ENCODE measurements around the gene PPIAL4G.
"Not testable (repeated sequence)": the region's sequence is repeated elsewhere in the genome, so short reads cannot be mapped to it uniquely, and the experiment has no call there.

The PPIAL4G gene

DNA sequence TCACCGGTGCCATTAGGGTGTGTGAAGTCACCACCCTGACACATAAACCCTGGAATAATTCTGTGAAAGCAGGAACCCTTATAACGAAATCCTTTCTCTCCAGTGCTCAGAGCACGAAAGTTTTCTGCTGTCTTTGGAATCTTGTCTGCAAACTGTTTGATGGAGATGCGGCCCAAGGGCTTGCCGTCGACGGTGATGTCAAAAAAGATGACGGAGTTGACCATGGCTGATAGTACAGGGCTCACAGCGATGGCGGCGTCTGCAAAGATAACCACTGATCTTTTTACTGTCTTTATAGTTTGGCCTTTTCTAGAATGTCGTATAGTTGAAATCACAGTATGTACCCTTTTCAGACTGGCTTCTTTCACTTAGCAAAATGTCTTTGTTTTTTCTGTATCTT lies at the start of gene PPIAL4G:
Gene PPIAL4G, minus strand, starts transcription at position 274 of the 400 bp plus-strand sequence. Its CDS starts 50 bp downstream, at position 224.
- DNase-seq (ENCODE audit: low read depth, low spot score) = not testable (repeated sequence)

DNA sequence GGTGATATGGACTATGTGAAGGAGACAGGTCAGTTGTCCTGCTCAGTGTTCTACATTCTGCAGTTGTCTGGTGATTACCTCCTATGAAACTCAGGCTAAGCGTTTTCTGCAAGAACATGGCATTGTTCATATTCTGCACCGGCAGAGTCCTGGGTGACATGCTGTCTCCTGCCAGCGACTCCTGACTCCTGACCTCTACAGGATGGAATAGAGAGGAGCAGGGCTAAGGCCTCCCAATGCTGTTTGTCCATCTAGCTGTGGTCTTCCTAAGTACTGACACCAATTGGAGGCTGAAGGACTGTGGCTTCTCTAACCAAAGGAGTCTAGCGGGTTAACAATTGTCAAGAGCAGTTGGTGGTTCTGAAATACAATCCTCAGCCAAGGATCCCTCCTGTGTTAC lies 49.1 kb upstream of the PPIAL4G start:
- DNase-seq (ENCODE audit: low read depth, low spot score) = not testable (repeated sequence)

DNA sequence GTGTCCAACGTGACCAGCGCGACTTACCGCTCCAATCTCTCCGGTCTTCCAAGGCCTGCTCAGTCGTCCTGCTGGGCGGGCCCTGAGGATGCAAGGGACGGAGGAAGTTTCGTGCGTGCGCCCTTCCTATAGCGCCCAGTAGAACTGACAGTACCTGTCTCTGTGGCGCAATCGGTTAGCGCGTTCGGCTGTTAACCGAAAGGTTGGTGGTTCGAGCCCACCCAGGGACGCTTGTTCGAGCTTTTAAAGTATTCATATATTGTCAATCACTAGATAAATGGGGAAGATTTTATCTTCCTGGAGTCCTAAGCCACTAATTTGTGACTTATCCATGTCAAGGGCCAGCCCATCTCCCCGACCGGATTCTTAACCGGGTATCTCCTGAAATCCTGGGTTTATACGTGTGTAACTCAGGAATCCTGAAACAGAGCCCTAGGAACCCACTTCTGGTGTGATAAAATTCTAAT lies 46.0 kb upstream of the PPIAL4G start:
- DNase-seq (ENCODE audit: low read depth, low spot score) = peak; percentile 33

DNA sequence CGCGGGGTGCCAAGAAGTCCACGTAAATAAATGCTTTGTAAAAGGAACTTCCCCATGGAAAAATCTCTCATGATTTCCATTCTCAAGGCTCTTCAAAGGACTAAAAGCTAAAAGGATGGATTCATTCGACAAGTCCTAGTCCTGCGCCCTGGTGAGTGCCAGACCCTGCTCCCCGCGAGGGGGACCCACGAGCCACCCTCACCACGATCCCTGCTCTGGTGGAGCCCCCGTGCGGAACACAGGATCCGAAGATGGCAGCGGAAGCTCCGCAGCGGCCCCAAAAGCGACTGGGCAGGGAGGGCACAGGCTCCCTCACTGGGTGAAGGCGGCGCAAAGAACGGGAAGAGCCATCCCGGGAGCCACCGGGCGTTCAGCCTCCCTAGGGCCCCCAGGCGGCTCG lies 45.5 kb upstream of the PPIAL4G start:
- not testable (repeated sequence) for DNase-seq (ENCODE audit: low read depth, low spot score)

DNA sequence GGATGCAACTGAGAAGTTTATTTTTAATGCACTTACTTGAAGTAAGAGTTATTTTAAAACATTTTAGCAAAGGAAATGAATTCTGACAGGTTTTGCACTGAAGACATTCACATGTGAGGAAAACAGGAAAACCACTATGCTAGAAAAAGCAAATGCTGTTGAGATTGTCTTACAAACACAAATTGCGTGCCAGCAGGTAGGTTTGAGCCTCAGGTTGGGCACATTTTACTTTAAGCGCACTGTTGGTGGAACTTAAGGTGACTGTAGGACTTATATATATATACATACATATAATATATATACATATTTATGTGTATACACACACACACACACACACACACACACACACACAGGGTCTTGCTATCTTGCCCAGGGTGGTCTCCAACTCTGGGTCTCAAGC lies 43.5 kb upstream of the PPIAL4G start:
- DNase-seq (ENCODE audit: low read depth, low spot score) = not testable (repeated sequence)

DNA sequence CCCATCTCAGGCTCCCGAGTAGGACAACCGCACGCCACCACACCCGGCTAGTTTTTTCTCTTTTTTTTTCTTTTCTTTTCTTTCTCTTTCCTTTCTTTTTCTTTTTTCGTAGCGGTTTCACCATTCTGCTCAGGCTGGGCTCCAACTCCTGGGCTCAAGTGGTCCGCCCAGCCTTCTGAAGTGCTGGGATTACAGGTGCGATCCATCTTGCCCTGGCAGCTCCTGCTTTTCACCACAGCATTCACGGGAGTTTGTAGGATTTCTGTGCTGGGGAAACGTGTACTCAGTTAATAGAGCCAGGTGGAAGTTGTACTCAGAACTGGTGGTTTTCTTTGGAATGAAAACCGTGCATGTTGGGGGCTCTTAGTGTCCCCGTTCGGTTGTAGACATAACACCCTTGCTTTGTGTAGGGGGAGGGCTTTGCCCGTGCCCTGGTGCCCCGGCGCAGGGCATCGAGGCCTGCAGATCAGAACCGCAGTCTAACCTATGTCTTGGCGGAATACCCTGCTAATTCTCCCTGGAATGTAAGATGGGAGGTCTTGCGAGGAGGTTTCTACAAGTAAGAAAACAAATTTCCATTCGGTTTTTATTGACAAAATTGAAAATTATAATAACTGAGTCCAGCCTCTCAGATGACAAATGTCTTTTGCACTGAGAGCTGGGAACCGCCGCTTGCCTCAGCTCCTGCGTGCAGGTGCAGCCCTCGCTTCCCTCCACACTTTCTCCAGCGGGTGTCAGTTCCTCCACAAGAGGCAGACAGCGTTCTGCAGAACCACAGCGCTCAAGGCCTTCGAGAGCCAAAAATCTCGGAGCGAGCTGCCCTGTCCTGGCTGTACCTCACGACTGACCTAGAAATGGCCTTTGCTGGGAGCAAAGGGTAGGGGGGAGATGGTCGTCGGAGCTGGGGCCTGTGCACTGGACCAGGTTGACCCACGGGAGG lies 40.4 kb upstream of the PPIAL4G start:
- not testable (repeated sequence) for DNase-seq (ENCODE audit: low read depth, low spot score)

DNA sequence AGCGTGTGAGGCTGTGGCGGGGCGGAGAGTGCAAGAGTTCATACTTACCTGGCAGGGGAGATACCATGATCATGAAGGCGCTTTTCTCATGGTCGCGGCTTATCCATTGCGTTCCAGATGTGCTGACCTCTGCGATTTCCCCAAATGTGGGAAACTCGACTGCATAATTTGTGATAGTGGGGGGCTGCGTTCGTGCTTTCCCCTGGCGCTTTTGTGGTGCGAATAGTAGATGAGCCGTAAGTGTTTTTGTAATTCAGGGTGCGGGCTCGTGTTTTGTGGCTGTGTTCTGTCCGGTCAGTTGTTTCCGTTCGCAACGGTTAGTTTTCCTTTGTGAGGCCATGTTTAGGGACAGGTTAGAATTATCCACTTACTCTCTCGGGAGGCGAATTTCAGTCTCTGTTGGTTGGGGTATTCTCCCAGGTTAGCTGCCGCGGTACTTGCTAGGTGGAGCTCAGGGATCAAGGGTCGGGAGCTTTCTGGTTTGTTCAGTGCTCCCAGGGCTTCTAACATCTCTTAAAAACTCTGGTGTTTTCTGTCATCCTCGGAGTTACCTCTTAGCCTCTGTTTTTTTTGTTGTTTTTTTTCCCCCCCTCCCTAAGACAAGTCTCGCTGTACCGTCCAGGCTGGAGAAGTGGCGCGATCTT lies 39.6 kb upstream of the PPIAL4G start:
- peak; percentile 81 for DNase-seq (ENCODE audit: low read depth, low spot score)

DNA sequence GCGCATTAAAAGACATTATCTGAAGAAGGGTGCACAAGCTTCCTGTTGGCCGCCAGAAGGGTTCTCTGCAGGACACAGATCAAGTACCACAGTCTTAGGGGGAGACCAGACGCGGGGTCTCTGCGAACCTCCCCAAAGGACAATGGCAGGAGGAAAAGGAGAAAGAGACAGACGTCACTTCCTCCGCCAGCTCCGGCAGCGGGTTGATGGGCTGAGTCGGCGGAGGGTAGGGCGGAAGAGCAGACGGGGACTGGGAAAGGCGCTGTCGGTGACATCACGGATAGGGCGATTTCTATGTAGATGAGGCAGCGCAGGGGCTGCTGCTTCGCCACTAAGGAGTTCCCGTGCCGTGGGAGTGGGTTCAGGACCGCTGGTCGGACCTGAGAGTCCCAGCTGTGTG lies 39.0 kb upstream of the PPIAL4G start:
- peak; percentile 59 for DNase-seq (ENCODE audit: low read depth, low spot score)

DNA sequence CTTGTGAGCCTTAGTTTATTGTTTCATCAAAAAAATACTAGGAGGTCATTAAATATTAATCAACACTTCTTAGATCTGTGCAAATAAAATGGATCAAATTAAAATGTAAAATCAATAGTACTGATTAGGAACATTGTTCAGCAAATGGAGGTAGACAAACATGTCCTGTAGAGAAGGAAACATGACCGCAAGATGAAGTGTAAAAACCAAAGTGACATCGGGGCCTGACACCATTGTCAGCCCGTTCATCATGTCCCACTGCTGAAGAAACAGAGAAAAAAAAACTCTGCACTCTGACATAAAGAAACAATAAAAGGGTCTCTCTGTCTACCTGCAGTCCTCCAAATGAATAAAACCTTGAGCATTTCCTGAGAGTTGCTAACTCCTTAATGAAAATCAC lies 31.2 kb upstream of the PPIAL4G start:
- not testable (repeated sequence) for DNase-seq (ENCODE audit: low read depth, low spot score)

DNA sequence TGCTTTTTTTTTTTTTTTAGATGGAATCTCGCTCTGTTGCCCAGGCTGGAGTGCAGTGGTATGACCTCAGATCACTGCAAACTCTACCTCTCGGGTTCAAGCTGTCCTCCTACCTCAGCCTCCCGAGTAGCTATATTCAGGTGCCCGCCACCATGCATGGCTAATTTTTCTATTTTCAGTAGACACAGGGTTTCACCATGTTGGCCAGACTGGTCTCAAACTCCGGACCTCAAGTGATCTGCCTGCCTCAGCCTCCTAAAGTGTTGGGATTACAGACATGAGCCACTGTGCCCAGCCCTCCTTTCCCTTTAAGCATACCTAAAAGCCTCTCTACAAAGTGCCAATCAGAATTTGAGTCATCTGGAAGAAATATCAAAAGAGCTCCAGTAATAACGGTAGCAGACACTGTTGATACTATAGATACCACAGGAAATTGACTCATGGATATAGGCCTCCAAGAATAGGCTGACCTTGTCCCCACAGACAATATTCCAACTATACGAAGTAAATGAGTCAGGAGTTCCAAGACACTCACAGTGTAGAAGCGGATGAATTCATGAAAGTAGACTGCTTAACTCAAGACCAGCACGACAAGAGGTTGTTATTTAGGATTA lies 29.6 kb upstream of the PPIAL4G start:
- DNase-seq (ENCODE audit: low read depth, low spot score) = not testable (repeated sequence)

DNA sequence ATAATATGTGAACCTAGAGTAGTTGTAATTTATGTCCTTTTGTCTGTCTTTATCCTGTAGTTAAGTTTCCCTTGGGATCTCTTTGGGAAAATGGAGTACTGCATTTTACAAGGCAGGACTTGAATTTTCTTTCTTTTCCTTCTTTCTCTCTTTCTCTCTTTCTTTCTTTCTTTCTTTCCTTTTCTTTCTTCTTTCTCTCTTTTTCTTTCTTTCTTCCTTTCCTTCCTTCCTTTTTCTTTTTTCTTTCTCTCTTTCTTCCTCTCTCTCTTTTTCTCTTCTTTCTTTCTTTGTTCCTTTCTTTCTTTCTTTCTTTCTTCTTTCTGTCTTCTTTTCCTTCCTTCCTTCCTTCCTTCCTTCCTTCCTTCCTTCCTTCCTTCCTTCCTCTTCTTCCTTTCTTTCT lies 10.8 kb upstream of the PPIAL4G start:
- not testable (repeated sequence) for DNase-seq (ENCODE audit: low read depth, low spot score)

DNA sequence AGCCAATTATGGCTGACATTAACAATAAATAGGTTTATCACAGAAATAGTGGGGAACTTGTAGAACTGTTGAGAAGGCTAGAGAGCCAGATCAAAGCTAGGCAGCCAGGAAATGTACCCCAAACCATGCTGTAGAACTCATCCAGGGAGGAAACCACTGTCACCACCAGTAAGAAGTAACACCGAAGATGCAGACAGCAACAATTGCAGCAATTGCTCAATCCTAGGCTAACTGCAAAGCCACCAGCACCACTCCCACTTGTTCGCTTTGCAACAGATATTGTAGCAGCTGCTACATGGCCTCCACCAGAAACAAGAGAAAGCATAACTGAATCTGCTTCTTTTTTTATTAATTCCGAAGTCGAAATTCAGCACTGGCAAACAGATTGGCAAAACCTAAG lies 2.0 kb downstream of the PPIAL4G start:
- DNase-seq (ENCODE audit: low read depth, low spot score) = not testable (repeated sequence)

DNA sequence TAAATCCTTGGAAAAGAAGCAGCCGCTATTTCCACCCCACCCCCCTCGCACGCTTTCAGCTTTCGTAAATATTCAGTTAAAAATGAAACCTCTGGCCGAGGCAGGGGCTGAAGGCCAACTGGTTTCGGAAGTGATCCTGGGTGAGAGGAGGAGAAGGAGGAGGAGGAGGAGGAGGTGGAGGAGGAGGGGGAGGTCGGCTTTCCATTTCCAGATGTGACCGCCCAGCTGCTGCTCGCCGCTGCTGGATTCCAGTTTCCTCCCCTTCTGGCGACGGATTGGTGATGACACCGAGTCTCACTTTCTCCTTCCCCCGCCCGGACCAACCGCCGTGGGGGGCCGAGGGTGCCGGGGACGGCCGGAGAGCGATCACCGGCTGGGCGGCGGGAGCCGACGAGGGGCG lies 23.4 kb downstream of the PPIAL4G start:
- DNase-seq (ENCODE audit: low read depth, low spot score) = not testable (repeated sequence)

DNA sequence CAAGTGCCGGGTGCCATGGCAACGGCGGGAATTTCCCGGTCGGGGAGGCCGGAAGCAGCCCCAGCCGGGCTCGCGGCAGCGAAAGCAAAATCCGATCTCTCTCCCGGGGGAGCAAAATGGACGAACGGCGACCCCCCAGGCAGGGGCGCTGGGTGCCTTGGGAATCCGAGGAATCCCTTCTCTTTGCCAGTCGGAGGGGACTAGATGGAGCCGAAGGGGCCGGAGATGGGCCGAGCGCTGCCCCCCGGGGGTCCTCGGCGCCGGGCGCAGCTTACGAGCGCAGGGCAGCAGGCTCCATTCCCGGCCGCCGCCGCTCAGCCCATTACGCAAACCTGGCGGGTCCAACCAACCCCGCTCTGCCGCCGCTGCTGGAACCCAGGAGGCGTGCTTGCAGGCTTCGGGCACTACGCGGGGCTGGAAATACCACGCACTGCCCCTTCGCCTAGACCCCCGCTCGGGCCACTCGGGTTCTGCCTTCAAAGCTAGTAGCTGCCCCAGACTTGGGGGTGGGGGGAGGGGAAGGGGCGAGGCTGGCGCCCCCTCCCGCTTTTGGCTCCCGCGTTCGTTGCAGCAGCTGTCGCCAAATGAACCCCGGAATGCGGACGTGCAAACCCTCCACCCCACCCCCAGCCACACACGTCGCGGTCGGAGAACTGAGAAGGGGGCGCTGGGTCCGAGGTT lies 24.1 kb downstream of the PPIAL4G start:
- peak; percentile 11 for DNase-seq (ENCODE audit: low read depth, low spot score)

DNA sequence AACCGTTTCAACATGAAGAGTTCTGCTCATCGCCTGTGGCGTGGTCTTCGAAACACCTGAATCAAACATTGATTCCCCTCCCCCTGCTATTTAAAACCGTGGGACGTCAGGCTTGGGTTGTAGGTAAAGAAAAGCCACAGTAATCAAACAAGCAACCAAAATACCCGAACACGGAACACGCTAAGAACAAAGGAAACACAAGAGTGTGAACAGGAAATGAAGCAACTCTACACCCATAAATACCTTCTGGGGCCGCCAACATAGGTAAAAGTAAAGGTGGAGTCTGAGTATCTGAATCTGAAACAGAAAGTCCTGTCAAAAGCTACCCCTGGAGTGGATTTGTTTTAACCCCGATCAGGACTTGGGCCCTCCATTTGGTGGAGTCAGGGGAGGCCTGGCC lies 24.7 kb downstream of the PPIAL4G start:
- DNase-seq (ENCODE audit: low read depth, low spot score) = not testable (repeated sequence)

DNA sequence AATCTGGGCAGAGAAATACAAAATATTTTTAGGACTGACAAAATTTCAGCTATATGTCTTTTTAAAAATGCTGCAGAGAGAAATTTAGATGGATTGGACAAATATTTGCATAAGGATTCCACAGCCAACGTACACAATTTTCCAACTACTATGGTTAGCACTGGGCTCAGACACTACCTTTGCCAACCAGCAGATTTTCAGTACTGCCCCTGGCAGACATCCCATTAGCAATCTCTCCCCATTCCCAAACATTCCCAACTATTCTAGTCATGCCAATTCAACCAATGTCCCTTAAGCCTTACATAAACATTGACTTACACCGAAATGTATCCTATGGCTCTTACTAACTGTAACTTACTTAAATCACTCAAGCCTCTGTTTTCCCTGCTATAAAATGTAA lies 30.3 kb downstream of the PPIAL4G start:
- DNase-seq (ENCODE audit: low read depth, low spot score) = not testable (repeated sequence)

DNA sequence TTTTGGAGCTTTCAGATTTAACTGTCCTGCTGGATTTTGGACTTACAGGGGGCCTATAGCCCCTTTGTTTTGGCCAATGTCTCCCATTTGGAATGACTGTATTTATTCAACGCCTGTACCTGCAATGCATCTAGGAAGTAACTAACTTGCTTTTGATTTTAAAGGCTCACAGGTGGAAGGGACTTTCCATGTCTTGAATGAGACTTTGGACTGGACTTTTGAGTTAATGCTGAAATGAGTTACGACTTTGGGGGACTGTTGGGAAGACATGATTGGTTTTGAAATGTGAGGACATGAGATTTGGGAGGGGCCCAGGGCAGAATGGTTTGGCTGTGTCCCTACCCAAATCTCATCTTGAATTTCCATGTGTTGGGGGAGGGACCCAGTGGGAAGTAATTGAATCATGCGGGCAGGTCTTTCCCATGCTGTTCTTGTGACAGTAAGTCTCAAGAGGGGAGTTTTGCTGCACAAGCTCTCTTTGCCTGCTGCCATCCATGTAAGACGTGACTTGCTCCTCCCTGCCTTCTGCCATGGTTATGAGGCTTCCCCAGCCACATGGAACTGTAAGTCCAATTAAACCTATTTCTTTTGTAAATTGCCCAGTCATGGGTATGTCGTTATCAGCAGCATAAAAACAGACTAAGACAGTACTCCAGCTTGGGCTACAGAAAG lies 43.3 kb downstream of the PPIAL4G start:
- DNase-seq (ENCODE audit: low read depth, low spot score) = not testable (repeated sequence)

DNA sequence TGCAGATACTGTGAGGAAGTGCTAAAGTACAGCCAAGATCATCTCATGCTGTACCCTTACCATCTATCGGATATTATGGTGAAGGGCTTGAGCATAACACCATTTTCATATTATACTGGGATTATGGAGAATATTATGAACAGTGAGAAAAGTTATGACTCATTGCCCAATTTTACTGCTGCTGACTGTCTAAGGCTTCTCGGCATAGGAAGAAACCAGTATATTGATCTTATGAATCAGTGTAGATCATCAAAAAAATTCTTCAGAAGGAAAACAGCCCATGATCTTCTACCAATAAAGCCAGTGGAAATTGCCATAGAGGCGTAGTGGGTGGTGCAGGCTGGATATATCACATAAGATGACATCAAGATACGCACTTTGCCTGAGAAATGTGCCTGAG lies 47.7 kb downstream of the PPIAL4G start:
- no peak for DNase-seq (ENCODE audit: low read depth, low spot score)

DNA sequence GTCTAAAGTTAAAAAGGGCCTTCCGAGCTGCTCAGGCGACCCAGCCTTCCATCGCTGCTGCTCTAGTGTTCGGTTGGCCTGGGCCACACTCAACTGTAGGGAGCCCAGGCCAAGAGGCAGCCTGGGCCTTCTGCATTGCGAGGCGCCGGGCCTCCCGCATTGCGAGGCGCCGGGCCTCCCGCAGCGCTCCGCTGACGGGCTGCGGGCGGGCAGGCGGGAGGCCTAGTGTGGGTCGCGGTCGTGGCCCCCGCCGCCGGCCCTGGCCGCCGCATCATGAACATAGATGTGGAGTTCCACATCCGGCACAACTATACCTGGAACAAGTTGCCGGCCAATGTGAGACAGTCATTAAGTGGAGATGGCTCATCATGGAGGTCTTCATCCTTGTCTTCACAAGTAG lies 48.3 kb downstream of the PPIAL4G start:
- DNase-seq (ENCODE audit: low read depth, low spot score) = no peak

DNA sequence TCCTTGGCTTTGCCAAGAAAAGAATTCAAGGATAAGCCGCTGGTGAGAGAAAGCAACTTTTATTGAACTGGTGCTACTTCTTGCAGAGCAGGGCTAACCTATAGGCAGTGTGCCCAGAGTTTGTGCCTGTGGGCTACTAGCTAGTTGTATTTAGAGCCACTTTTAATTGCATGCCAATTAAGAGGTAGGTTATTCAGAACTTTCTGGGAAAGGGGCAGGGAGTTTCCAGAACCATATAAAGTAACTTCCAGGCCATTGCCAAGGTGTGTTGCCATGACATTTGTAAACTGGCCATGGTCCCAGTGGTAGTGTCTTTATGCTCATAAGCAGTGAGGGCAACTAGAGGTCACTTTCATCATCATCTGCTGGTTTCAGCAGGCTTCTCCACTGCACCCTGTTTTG lies 50.2 kb downstream of the PPIAL4G start:
- DNase-seq (ENCODE audit: low read depth, low spot score) = not testable (repeated sequence)

All from activated CD4-positive, CD25-positive, alpha-beta regulatory T cell treated with anti-CD3 and anti-CD28 coated beads, Interleukin-2, amount 50 U/mL, for 16 hours (primary cell).